HUES64 (cell line): Measurements from ENCODE around the gene CELF3.

ENCODE experiments used
- H3K27ac ChIP-seq: 2 replicates; pipeline ENCODE4 v1.7.0; 2013; ENCODE audit warnings: low read depth, low read length, inconsistent platforms
- H3K27me3 ChIP-seq: 2 replicates; pipeline ENCODE4 v1.6.1; 2013; ENCODE audit warnings: mild to moderate bottlenecking, low read length; ENCODE audit not compliant: insufficient read depth
- H3K36me3 ChIP-seq: 2 replicates; pipeline ENCODE4 v1.6.1; 2013; ENCODE audit warnings: mild to moderate bottlenecking, low read length; ENCODE audit not compliant: insufficient read depth
- H3K4me1 ChIP-seq: 2 replicates; pipeline ENCODE4 v1.6.1; 2013; ENCODE audit warnings: mild to moderate bottlenecking, low read length, moderate library complexity; ENCODE audit not compliant: insufficient read depth
- H3K4me3 ChIP-seq: 2 replicates; pipeline ENCODE4 v1.5.1; 2013; ENCODE audit warnings: mild to moderate bottlenecking, low read length, moderate library complexity
- H3K9ac ChIP-seq: 2 replicates; pipeline ENCODE4 v1.6.1; 2013; ENCODE audit warnings: mild to moderate bottlenecking, low read depth, low read length
- H3K9me3 ChIP-seq: 2 replicates; pipeline ENCODE4 v1.6.1; 2013; ENCODE audit warnings: low read depth, low read length; ENCODE audit not compliant: insufficient read depth
- WGBS: fragments of 150-250, 120-280 bp; methylation state at CpG from one replicate; pipeline ENCODE4 v1.1.7; 2013; ENCODE audit warnings: missing lambda C conversion rate; 5-methylcytosine and 5-hydroxymethylcytosine counted together

The CELF3 gene

GRCh38 chr1:151653397-151653796, 63.2 kb downstream of the CELF3 start:
- H3K27ac ChIP-seq: no peak overlapping the region
- H3K36me3 ChIP-seq: peaks cover 22% of the 10 kb centered on the region
- no peak overlapping the region for H3K9ac ChIP-seq
- H3K4me1 ChIP-seq: no peaks in the 10 kb centered on the region
- no peaks in the 10 kb centered on the region; the same call in 1 of the 2 replicates for H3K9me3 ChIP-seq
- H3K4me3 ChIP-seq: no peak overlapping the region
- WGBS: 96% methylated on average over 1 of the region's 1 CpG
- H3K27me3 ChIP-seq: no peaks in the 10 kb centered on the region
